AG08395 (cell line): Measurements from ENCODE around the gene CUZD1.

Source experiments
- DNase-seq: peaks from one replicate; pipeline ENCODE4 v3.0.0; 2012; ENCODE audit warnings: mixed read lengths, low spot score

The CUZD1 gene

DNA sequence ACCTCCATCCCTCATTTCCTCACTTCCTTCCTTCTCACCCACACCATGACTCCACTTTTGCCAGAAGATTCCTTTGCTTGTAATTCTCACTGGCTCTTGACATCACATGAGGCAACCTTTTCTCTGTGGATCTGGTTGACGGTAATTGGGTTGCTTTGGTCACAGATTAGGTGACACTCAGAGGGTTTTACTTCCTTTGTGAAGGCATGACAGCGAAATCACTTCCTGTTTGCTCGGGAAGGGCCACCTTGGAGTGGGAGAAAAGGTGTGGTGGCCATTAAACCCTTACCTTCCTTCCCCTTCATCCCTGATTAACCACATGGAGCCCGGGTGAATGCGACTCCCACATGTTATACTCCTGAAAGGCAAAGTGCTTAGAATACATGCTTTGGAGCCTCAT lies 30.2 kb downstream of the CUZD1 start:
- DNase-seq, result no peak

DNA sequence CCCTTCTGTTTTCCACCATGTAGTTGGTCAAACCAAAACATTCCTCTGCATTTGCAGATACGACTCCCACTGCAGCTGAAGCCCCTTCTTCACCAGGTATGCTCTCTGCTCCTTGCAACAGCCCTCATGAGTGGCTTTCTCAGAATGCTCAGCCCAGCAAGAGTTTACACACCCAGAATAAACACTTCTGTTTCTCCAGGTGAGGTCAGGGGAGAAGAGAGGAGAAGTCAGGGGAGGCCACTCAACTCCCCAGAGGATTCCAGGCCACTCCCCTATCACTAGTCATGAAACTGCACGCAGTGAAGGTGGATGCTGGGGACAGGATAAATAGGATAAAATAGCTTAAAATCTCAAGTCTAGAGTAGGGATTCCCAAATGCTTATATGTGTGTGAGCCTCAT lies 31.2 kb downstream of the CUZD1 start:
- no peak for DNase-seq

GRCh38 chr10:122812751-122813150 lies 32.9 kb downstream of the CUZD1 start:
- no peak for DNase-seq

DNA sequence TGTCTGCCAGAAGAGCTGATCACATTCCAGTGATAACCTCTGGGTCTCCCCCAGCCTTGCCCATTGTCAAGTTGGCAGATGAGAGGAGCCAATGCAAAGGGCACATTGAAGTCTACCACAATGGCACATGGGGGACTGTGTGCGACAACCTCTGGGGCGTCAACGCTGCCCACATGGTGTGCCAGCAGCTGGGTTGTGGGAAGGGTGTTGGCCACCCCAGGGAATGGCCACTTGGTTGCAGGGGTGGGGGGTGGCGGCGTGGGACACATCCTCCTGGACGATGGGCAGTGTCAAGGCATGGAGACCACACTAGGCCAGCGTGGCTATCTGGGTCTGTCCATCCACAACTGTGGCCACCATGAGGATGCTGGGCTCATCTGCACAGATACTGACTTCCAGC lies 43.4 kb downstream of the CUZD1 start:
- no peak for DNase-seq

- DNase-seq, result no peak
Measured at GRCh38 chr10:122798704-122799231, 46.9 kb downstream of the CUZD1 start.

GRCh38 chr10:122796796-122797195 lies 48.9 kb downstream of the CUZD1 start:
- no peak for DNase-seq

GRCh38 chr10:122795924-122796323 lies 49.7 kb downstream of the CUZD1 start:
- no peak for DNase-seq

- DNase-seq, result peak; percentile 49
Measured at GRCh38 chr10:122786269-122786668, 59.4 kb downstream of the CUZD1 start.

DNA sequence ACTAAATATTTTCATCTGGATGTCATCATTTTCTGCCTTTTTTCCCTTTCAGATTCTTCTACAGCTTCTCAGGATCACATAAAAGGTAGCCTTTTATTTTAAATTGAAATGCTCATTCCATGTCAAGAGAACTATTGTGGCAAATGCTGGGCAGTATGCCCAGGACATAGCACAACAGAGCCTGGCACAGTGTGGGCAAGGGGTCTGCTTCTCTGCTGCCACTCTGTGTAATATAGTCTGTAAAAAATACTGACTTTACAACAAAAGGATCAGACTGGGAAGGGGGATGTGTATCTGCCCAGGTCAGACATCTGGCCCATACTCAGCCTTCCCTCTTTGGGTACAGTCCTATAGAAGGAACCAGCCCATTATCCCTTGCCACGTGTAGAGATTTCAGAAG lies 62.7 kb downstream of the CUZD1 start:
- DNase-seq, result no peak
